ENCODE data around the gene GAS2L3.
"Not testable (repeated sequence)": the region's sequence is repeated elsewhere in the genome, so short reads cannot be mapped to it uniquely, and the experiment has no call there.

GAS2L3 gene

DNA sequence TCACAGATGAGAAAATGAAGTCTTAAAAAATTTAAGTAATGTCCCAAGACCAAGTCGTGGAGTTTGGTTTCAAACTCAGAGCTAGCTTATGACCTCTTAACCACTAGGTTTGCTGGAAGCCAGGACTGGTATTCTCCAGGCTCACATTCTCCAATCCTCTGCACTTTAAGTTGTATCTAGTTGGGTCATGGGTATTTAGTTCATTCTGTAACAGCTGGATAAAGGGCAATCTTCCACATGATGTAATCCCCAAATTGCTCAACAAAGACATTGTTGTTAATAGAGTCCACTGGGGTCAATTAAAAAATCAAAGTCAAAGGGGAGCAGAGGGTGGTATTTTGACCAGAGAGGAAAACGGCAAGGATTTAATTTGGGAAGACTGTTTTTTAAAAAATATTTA lies 17.8 kb upstream of the GAS2L3 start:
- H3K27ac ChIP-seq (replicated peaks): no peak overlapping the region
- DNase-seq (ENCODE audit: low read depth in 1 of 2, low spot score in 1 of 2): no peak
- no peaks in the 10 kb centered on the region for H3K27me3 ChIP-seq (ENCODE audit: insufficient read depth, poor library complexity, severe bottlenecking)
- TF ChIP-seq, protein P1, sequence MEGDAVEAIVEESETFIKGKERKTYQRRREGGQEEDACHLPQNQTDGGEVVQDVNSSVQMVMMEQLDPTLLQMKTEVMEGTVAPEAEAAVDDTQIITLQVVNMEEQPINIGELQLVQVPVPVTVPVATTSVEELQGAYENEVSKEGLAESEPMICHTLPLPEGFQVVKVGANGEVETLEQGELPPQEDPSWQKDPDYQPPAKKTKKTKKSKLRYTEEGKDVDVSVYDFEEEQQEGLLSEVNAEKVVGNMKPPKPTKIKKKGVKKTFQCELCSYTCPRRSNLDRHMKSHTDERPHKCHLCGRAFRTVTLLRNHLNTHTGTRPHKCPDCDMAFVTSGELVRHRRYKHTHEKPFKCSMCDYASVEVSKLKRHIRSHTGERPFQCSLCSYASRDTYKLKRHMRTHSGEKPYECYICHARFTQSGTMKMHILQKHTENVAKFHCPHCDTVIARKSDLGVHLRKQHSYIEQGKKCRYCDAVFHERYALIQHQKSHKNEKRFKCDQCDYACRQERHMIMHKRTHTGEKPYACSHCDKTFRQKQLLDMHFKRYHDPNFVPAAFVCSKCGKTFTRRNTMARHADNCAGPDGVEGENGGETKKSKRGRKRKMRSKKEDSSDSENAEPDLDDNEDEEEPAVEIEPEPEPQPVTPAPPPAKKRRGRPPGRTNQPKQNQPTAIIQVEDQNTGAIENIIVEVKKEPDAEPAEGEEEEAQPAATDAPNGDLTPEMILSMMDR (IDR thresholded peaks at IDR 0.05; ENCODE audit: insufficient read depth, low read length): no peak
- TF ChIP-seq, protein P2, sequence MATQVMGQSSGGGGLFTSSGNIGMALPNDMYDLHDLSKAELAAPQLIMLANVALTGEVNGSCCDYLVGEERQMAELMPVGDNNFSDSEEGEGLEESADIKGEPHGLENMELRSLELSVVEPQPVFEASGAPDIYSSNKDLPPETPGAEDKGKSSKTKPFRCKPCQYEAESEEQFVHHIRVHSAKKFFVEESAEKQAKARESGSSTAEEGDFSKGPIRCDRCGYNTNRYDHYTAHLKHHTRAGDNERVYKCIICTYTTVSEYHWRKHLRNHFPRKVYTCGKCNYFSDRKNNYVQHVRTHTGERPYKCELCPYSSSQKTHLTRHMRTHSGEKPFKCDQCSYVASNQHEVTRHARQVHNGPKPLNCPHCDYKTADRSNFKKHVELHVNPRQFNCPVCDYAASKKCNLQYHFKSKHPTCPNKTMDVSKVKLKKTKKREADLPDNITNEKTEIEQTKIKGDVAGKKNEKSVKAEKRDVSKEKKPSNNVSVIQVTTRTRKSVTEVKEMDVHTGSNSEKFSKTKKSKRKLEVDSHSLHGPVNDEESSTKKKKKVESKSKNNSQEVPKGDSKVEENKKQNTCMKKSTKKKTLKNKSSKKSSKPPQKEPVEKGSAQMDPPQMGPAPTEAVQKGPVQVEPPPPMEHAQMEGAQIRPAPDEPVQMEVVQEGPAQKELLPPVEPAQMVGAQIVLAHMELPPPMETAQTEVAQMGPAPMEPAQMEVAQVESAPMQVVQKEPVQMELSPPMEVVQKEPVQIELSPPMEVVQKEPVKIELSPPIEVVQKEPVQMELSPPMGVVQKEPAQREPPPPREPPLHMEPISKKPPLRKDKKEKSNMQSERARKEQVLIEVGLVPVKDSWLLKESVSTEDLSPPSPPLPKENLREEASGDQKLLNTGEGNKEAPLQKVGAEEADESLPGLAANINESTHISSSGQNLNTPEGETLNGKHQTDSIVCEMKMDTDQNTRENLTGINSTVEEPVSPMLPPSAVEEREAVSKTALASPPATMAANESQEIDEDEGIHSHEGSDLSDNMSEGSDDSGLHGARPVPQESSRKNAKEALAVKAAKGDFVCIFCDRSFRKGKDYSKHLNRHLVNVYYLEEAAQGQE (IDR thresholded peaks at IDR 0.05; ENCODE audit: insufficient replicate concordance, low read depth): no peak
- TF ChIP-seq POLR2AphosphoS5 (IDR thresholded peaks at IDR 0.05; ENCODE audit: low read depth) (no peak), GABPA (IDR thresholded peaks at IDR 0.05; ENCODE audit: low read depth) (no peak), SPI1 (IDR thresholded peaks at IDR 0.05; ENCODE audit: borderline replicate concordance, low read depth) (no peak)
- H3K4me3 ChIP-seq (replicated peaks; ENCODE audit: insufficient read depth, low read length): no peak overlapping the region

DNA sequence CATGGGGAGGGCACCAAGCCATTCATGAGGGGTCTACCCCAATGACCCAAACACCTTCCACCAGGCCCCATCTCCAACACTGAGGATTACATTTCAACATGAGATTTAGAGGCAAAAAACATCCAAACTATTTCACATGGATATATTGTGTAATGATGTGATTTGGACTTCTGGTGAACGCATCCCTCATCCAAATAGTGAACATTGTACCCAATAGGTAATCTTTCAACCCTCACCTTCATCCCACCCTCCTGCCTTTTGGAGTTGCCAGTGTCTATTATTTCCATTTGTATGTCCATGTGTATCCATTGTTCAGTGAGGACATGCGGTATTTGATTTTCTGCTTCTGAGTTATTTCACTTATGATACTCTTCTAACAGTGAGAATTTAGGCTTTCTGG lies 16.1 kb upstream of the GAS2L3 start:
- Histone ChIP-seq H3K27me3 (ENCODE audit: insufficient read depth, poor library complexity, severe bottlenecking) (no peaks in the 10 kb centered on the region), H3K4me3 (replicated peaks; ENCODE audit: insufficient read depth, low read length) (no peak overlapping the region), H3K27ac (replicated peaks) (no peak overlapping the region)
- TF ChIP-seq, protein P1 (IDR thresholded peaks at IDR 0.05; ENCODE audit: insufficient read depth, low read length): no peak
- TF ChIP-seq SPI1 (IDR thresholded peaks at IDR 0.05; ENCODE audit: borderline replicate concordance, low read depth) (no peak), GABPA (IDR thresholded peaks at IDR 0.05; ENCODE audit: low read depth) (no peak), POLR2AphosphoS5 (IDR thresholded peaks at IDR 0.05; ENCODE audit: low read depth) (no peak)
- TF ChIP-seq, protein P2 (IDR thresholded peaks at IDR 0.05; ENCODE audit: insufficient replicate concordance, low read depth): no peak
- DNase-seq (ENCODE audit: low read depth in 1 of 2, low spot score in 1 of 2): no peak

DNA sequence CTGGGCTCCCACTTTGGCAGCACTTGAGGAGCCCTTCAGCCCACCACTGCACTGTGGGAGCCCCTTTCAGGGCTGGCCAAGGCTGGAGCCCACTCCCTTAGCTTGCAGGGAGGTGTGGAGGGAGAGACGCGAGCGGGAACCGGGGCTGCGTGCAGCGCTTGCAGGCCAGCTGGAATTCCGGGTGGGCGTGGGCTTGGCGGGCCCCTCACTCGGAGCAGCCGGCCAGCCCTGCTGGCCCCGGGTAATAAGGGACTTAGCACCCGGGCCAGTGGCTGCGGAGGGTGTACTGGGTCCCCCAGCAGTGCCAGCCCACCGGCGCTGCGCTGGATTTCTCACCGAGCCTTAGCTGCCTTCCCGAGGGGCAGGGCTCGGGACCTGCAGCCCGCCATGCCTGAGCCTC lies 14.2 kb upstream of the GAS2L3 start:
- not testable (repeated sequence) for H3K27me3 ChIP-seq (ENCODE audit: insufficient read depth, poor library complexity, severe bottlenecking); H3K4me3 ChIP-seq (replicated peaks; ENCODE audit: insufficient read depth, low read length); H3K27ac ChIP-seq (replicated peaks); DNase-seq (ENCODE audit: low read depth in 1 of 2, low spot score in 1 of 2)

DNA sequence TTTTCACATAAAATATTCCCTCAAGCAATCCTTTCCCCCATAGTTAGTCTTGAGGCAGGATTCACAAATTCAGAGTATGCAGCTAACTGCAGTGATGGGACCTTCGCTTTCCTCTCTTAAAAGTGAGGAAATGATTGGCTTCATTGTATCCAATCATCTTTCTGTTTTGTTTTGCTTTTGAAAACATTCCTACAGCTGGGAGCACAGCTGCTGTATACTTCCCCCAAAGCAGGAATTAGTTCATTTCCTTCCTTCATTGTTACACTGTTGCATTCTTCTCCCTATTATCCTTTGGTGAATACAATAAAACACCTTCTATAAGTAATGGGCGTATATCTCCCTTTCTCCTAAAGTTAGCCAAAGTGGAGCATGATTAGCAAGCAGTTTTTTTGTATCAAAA lies 9.4 kb upstream of the GAS2L3 start:
- no peak overlapping the region for H3K27ac ChIP-seq (replicated peaks)
- no peaks in the 10 kb centered on the region for H3K27me3 ChIP-seq (ENCODE audit: insufficient read depth, poor library complexity, severe bottlenecking)
- no peak for DNase-seq (ENCODE audit: low read depth in 1 of 2, low spot score in 1 of 2)
- no peak for TF ChIP-seq GABPA (IDR thresholded peaks at IDR 0.05; ENCODE audit: low read depth)
- TF ChIP-seq SPI1 (IDR thresholded peaks at IDR 0.05; ENCODE audit: borderline replicate concordance, low read depth): no peak
- TF ChIP-seq, protein P2 (IDR thresholded peaks at IDR 0.05; ENCODE audit: insufficient replicate concordance, low read depth): no peak
- no peak for TF ChIP-seq POLR2AphosphoS5 (IDR thresholded peaks at IDR 0.05; ENCODE audit: low read depth)
- H3K4me3 ChIP-seq (replicated peaks; ENCODE audit: insufficient read depth, low read length): no peak overlapping the region
